Cardiac septum (tissue), 1 donor: ENCODE measurements around the gene BHLHE41. TPM values are rescaled to one million over a fixed set of nuclear protein-coding genes. Genes with fewer than 3 reads are reported as not detected.

ENCODE experiments used
- DNase-seq: peaks from one replicate; pipeline ENCODE4 v3.0.0-alpha.2; 2020; ENCODE audit warnings: low spot score
- intact Hi-C: fragments of 100-400 bp; cut with DNase I; formaldehyde crosslinking; loops from one replicate; pipeline ENCODE4 v1.14.0; 2022
- total RNA-seq: library from RNA; stranded (reverse); fragmentation: NEBNext Ultra II Directional; extraction: Animal tissue kit (Norgen Biotek cat#: 25700); gene quantifications from one replicate; pipeline ENCODE4 v1.2.1, GENCODE V29; 2021
- donor health status: DM: no; HTN: no; CAD: no.

Gene BHLHE41
- total RNA-seq, 1 donor from 2014 or later, result 33.3 TPM

GRCh38 chr12:26136688-26137087 lies 11.9 kb upstream of the BHLHE41 start:
- DNase-seq, result no peak
- intact Hi-C loops, result no loop called here

GRCh38 chr12:26135571-26135970 lies 10.7 kb upstream of the BHLHE41 start:
- no peak for DNase-seq
- intact Hi-C loops, result no loop called here

- intact Hi-C loops, result no loop called here
- no peak for DNase-seq
Measured at GRCh38 chr12:26135010-26135420, 10.2 kb upstream of the BHLHE41 start.

GRCh38 chr12:26134540-26134939 lies 9.7 kb upstream of the BHLHE41 start:
- no peak for DNase-seq
- intact Hi-C loops, result no loop called here

GRCh38 chr12:26133521-26133920 lies 8.7 kb upstream of the BHLHE41 start:
- DNase-seq, result no peak
- intact Hi-C loops, result no loop called here

GRCh38 chr12:26132866-26133265 lies 8.0 kb upstream of the BHLHE41 start:
- no peak for DNase-seq
- intact Hi-C loops, result no loop called here

GRCh38 chr12:26131936-26132335 lies 7.1 kb upstream of the BHLHE41 start:
- no peak for DNase-seq
- intact Hi-C loops, result no loop called here

- no peak for DNase-seq
- intact Hi-C loops, result no loop called here
Measured at GRCh38 chr12:26130728-26131127, 5.9 kb upstream of the BHLHE41 start.

GRCh38 chr12:26128168-26128567 lies 3.3 kb upstream of the BHLHE41 start:
- intact Hi-C loops, result loop anchor here (5.0 to 10.0 kb wide), 2 partner anchors 109 to 487 kb away; no protein-coding TSS in a partner anchor
- DNase-seq, result no peak

GRCh38 chr12:26127404-26127803 lies 2.6 kb upstream of the BHLHE41 start:
- no peak for DNase-seq
- intact Hi-C loops, result loop anchor here (2.0 to 10.0 kb wide), 3 partner anchors 110 to 487 kb away; no protein-coding TSS in a partner anchor

- peak; percentile 88 for DNase-seq
- intact Hi-C loops, result loop anchor here (1.0 to 10.0 kb wide), 4 partner anchors 27 to 488 kb away; no protein-coding TSS in a partner anchor
Measured at GRCh38 chr12:26126340-26127284, 1.8 kb upstream of the BHLHE41 start.

- intact Hi-C loops, result loop anchor here (1.0 to 10.0 kb wide), 5 partner anchors 28 to 489 kb away; no protein-coding TSS in a partner anchor
- DNase-seq, result peak; percentile 84
Measured at GRCh38 chr12:26125400-26126339, 833 bp upstream of the BHLHE41 start.

- no peak for DNase-seq
- intact Hi-C loops, result loop anchor here (10.0 kb wide), 1 partner anchor 491 kb away; no protein-coding TSS in a partner anchor
Measured at GRCh38 chr12:26123482-26123980, 1.3 kb downstream of the BHLHE41 start.

- DNase-seq, result peak; percentile 78
- intact Hi-C loops, result loop anchor here (1.0 to 10.0 kb wide), 2 partner anchors 73 to 492 kb away; no protein-coding TSS in a partner anchor
Measured at GRCh38 chr12:26122681-26123481, 2.0 kb downstream of the BHLHE41 start.

GRCh38 chr12:26122061-26122680 lies 2.7 kb downstream of the BHLHE41 start:
- intact Hi-C loops, result loop anchor here (1.0 to 10.0 kb wide), 2 partner anchors 74 to 493 kb away; no protein-coding TSS in a partner anchor
- no peak for DNase-seq

GRCh38 chr12:26121323-26122060 lies 3.3 kb downstream of the BHLHE41 start:
- no peak for DNase-seq

GRCh38 chr12:26120561-26121274 lies 4.1 kb downstream of the BHLHE41 start:
- intact Hi-C loops, result loop anchor here (10.0 kb wide), 1 partner anchor 494 kb away; no protein-coding TSS in a partner anchor
- no peak for DNase-seq

More at GRCh38 chr12:26121323-26122060, 3.3 kb downstream of the BHLHE41 start:
- intact Hi-C loops, result loop anchor here (1.0 to 10.0 kb wide), 2 partner anchors 75 to 493 kb away; no protein-coding TSS in a partner anchor
